Measurements from ENCODE around the gene C2.
"Not testable (repeated sequence)": the region's sequence is repeated elsewhere in the genome, so short reads cannot be mapped to it uniquely, and the experiment has no call there.

The C2 gene

GRCh38 chr6:31898383-31899011 is 29.0 kb upstream of the C2 start:
- Histone ChIP-seq H3K4me2 (peak overlapping the region; percentile 81), H3K27ac (peak overlapping the region; percentile 83; the same call in 1 of the 2 replicates), H4K20me1 (peaks cover 10% of the 10 kb centered on the region), H3K36me3 (peaks cover 30% of the 10 kb centered on the region), H3K4me1 (peaks cover 53% of the 10 kb centered on the region), H3K4me3 (peak overlapping the region; percentile 86), H3K27me3 (no peaks in the 10 kb centered on the region), H3K9me3 (no peaks in the 10 kb centered on the region), H3K9ac (peak overlapping the region; percentile 87)
- no peak for TF ChIP-seq Cebpa-rat (IDR thresholded peaks at IDR 0.05)

- H3K4me3 ChIP-seq: no peak overlapping the region
- H3K9me3 ChIP-seq: no peaks in the 10 kb centered on the region
- H4K20me1 ChIP-seq: peaks cover 10% of the 10 kb centered on the region
- no peaks in the 10 kb centered on the region for H3K27me3 ChIP-seq
- H3K4me1 ChIP-seq: peaks cover 50% of the 10 kb centered on the region
- peak overlapping the region; percentile 81 for H3K4me2 ChIP-seq
- TF ChIP-seq Cebpa-rat (IDR thresholded peaks at IDR 0.05): no peak
- H3K9ac ChIP-seq: no peak overlapping the region
- no peak overlapping the region for H3K27ac ChIP-seq
- H3K36me3 ChIP-seq: peaks cover 22% of the 10 kb centered on the region
Observed at GRCh38 chr6:31899215-31899614, 28.3 kb upstream of the C2 start.

- Histone ChIP-seq H3K36me3 (peaks cover 13% of the 10 kb centered on the region), H3K9ac (no peak overlapping the region), H4K20me1 (peaks cover 10% of the 10 kb centered on the region), H3K27me3 (no peaks in the 10 kb centered on the region), H3K27ac (no peak overlapping the region), H3K4me3 (no peak overlapping the region), H3K4me1 (peaks cover 50% of the 10 kb centered on the region), H3K4me2 (peak overlapping the region; percentile 81), H3K9me3 (no peaks in the 10 kb centered on the region)
- TF ChIP-seq Cebpa-rat (IDR thresholded peaks at IDR 0.05): no peak
Observed at GRCh38 chr6:31899882-31900722, 27.4 kb upstream of the C2 start.

GRCh38 chr6:31900917-31901414 is 26.6 kb upstream of the C2 start:
- H3K4me3 ChIP-seq: peak overlapping the region; percentile 73
- H3K27me3 ChIP-seq: no peaks in the 10 kb centered on the region
- H3K9me3 ChIP-seq: no peaks in the 10 kb centered on the region

DNA sequence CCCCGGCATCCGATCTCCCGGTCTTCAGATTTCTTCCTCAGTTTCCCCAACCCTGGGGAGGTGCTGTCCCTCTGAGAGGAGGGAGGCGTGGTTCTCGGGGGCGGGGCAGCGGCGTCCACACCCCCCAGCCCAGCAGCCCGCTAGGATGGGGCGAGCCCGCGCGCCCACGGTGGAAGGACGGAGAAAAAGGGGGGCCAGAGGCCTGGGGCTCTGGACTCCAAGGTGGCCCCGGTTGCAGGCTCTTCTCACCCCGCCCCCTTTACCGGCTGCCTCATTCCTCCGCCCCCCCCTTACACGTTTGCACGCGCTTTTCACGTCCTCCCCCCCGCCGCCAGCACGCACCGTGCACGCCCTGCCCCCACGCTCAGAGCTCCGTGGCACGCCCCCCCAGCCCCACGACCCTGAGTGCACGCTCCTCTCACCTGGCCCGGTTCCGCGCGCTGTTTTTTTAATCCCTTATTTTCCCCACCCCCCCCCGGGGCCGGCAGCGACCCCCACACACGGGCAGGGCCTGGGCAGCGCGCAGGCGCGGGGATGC is 26.0 kb upstream of the C2 start:
- Histone ChIP-seq H3K27ac (peak overlapping the region; percentile 92), H3K4me3 (peak overlapping the region; percentile 73), H4K20me1 (peaks cover 5% of the 10 kb centered on the region), H3K9me3 (no peaks in the 10 kb centered on the region), H3K4me1 (peaks cover 37% of the 10 kb centered on the region), H3K9ac (peak overlapping the region; percentile 85), H3K36me3 (no peaks in the 10 kb centered on the region), H3K4me2 (peak overlapping the region; percentile 81), H3K27me3 (no peaks in the 10 kb centered on the region)
- TF ChIP-seq Cebpa-rat (IDR thresholded peaks at IDR 0.05): no peak

More at GRCh38 chr6:31900917-31901414, 26.6 kb upstream of the C2 start:
- Histone ChIP-seq H3K9ac (peak overlapping the region; percentile 85), H4K20me1 (peaks cover 10% of the 10 kb centered on the region), H3K4me1 (peaks cover 43% of the 10 kb centered on the region), H3K27ac (peak overlapping the region; percentile 92), H3K4me2 (peak overlapping the region; percentile 81), H3K36me3 (peaks cover 5% of the 10 kb centered on the region)
- no peak for TF ChIP-seq Cebpa-rat (IDR thresholded peaks at IDR 0.05)

GRCh38 chr6:31901953-31902643 is 25.4 kb upstream of the C2 start, which contains the start of gene ZBTB12:
TSS of gene ZBTB12 (minus strand) at chr6:31902086. CDS start at chr6:31901305, 781 bp downstream.
- Histone ChIP-seq H3K9ac (peak within 1 kb of the TSS; percentile 85), H3K4me2 (peak within 1 kb of the TSS; percentile 81), H3K36me3 (no peaks in the 10 kb centered on the region), H3K9me3 (no peaks in the 10 kb centered on the region), H3K27ac (peak within 1 kb of the TSS; percentile 92), H3K27me3 (no peaks in the 10 kb centered on the region), H4K20me1 (no peaks in the 10 kb centered on the region), H3K4me1 (peaks cover 35% of the 10 kb centered on the region), H3K4me3 (peak within 1 kb of the TSS; percentile 73)
- no peak for TF ChIP-seq Cebpa-rat (IDR thresholded peaks at IDR 0.05)

DNA sequence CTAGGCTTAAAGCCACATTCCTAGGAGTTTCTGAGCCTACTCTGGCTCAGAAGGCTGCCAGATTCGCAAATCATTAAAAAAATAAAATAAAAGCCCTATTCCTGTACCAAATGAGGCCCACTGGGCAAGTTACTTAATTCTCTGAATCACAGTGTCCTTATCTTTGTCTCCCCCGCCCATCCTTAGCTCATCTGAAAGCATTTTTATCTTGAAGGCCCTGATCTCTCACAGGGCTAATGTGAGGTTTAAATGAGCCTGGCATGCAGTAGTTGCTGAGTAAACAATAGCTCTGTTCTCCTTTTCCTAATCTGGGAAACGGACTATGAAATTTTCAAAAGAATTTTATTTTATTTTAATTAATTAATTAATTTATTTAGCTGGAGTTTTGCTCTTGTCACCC is 23.6 kb upstream of the C2 start:
- Histone ChIP-seq H3K27me3 (no peaks in the 10 kb centered on the region), H3K9me3 (no peaks in the 10 kb centered on the region), H3K27ac (no peak overlapping the region), H3K4me2 (no peak overlapping the region), H3K9ac (no peak overlapping the region), H3K36me3 (no peaks in the 10 kb centered on the region), H3K4me3 (no peak overlapping the region), H3K4me1 (peaks cover 28% of the 10 kb centered on the region), H4K20me1 (no peaks in the 10 kb centered on the region)
- no peak for TF ChIP-seq Cebpa-rat (IDR thresholded peaks at IDR 0.05)

- H3K27ac ChIP-seq: no peak overlapping the region
- H3K9me3 ChIP-seq: no peaks in the 10 kb centered on the region
- H3K4me2 ChIP-seq: no peak overlapping the region
- H3K36me3 ChIP-seq: no peaks in the 10 kb centered on the region
- no peak for TF ChIP-seq Cebpa-rat (IDR thresholded peaks at IDR 0.05)
- peaks cover 17% of the 10 kb centered on the region for H3K4me1 ChIP-seq
- H3K9ac ChIP-seq: no peak overlapping the region
- H4K20me1 ChIP-seq: no peaks in the 10 kb centered on the region
- no peak overlapping the region for H3K4me3 ChIP-seq
- H3K27me3 ChIP-seq: no peaks in the 10 kb centered on the region
Observed at GRCh38 chr6:31905041-31905440, 22.5 kb upstream of the C2 start.

DNA sequence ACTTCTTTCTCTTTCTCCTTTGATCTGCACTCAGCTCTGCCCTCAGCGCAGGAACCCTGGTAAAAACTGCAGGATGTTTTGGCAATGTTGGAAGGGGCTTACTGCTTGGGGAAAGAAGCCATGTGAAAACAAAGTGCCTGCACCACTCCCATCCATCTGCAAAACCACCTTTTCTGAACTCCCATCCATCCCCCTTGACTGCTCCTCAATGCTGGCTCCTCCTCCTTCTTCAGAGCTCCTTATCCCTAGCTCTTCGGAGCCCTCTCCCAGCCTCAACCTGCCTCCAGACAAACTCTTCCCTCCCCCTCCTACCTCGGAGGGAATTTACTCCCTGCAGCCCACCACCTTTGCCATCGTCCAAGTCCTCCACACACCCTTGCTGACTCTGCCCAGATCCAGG is 21.4 kb upstream of the C2 start:
- no peak for TF ChIP-seq Cebpa-rat (IDR thresholded peaks at IDR 0.05)
- Histone ChIP-seq H3K9me3 (no peaks in the 10 kb centered on the region), H3K27ac (no peak overlapping the region), H4K20me1 (no peaks in the 10 kb centered on the region), H3K4me1 (peaks cover 12% of the 10 kb centered on the region), H3K27me3 (no peaks in the 10 kb centered on the region), H3K9ac (no peak overlapping the region), H3K4me2 (no peak overlapping the region), H3K36me3 (no peaks in the 10 kb centered on the region), H3K4me3 (no peak overlapping the region)

DNA sequence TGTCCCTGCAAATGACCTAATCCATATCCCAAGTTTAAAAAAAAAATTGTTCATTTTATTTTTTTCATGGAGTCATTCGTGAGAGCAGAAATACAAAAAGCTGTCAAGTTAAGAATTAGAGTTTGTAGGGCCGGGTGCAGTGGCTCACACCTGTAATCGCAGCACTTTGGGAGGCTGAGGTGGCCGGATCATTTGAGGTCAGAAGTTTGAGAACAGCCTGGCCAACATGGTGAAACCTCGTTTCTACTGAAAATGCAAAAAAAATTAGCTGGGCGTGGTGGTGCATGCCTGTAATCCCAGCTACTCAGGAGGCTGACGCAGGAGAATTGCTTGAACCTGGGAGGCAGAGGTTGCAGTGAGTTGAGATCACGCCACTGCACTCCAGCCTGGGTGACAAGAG is 20.8 kb upstream of the C2 start:
- not testable (repeated sequence) for H3K4me2 ChIP-seq, H3K27me3 ChIP-seq, H3K36me3 ChIP-seq, H3K9me3 ChIP-seq, H3K4me3 ChIP-seq, H4K20me1 ChIP-seq, H3K4me1 ChIP-seq, H3K9ac ChIP-seq, H3K27ac ChIP-seq
